Mononuclear cell (primary cell): ENCODE measurements around the gene ANXA2R. TPM values are rescaled to one million over a fixed set of nuclear protein-coding genes. Genes with fewer than 3 reads are reported as not detected.
A peak's percentile ranks its signal among the peaks of the same experiment; 100 is the strongest.

ENCODE experiments used
- H3K27me3 ChIP-seq: 2 replicates; pipeline ENCODE4 v1.6.0; 2011; ENCODE audit warnings: low read length, control low read depth; ENCODE audit not compliant: insufficient read depth
- H3K4me1 ChIP-seq: 2 replicates; pipeline ENCODE4 v1.5.1; 2011; ENCODE audit warnings: mild to moderate bottlenecking, low read length, control low read depth; ENCODE audit not compliant: insufficient read depth
- H3K4me3 ChIP-seq: 2 replicates; pipeline ENCODE4 v1.5.1; 2011; ENCODE audit warnings: mild to moderate bottlenecking, low read length, moderate library complexity
- H3K9me3 ChIP-seq: 2 replicates; pipeline ENCODE4 v1.5.1; 2011; ENCODE audit warnings: low read depth, mild to moderate bottlenecking, control low read depth, low read length
- total RNA-seq: library from RNA; depleted of rRNA; stranded (reverse); fragments of >200 nt; gene quantifications from one replicate; pipeline ENCODE4 v1.2.3, GENCODE V29; 2012

ANXA2R gene
- total RNA-seq, 1 donor, result 31.4 TPM

GRCh38 chr5:43005031-43005430 is 35.1 kb downstream of the ANXA2R start:
- Histone ChIP-seq H3K4me3 (no peak overlapping the region), H3K27me3 (peaks cover 3% of the 10 kb centered on the region), H3K9me3 (no peaks in the 10 kb centered on the region), H3K4me1 (peaks cover 32% of the 10 kb centered on the region)

GRCh38 chr5:43001748-43002147 is 38.4 kb downstream of the ANXA2R start:
- Histone ChIP-seq H3K27me3 (peaks cover 7% of the 10 kb centered on the region), H3K9me3 (no peaks in the 10 kb centered on the region), H3K4me1 (peaks cover 17% of the 10 kb centered on the region), H3K4me3 (no peak overlapping the region)

- H3K4me3 ChIP-seq, result no peak overlapping the region
- peaks cover 7% of the 10 kb centered on the region for H3K27me3 ChIP-seq
- H3K9me3 ChIP-seq, result no peaks in the 10 kb centered on the region
- peaks cover 21% of the 10 kb centered on the region for H3K4me1 ChIP-seq
These were observed 39.2 kb downstream of the ANXA2R start for GRCh38 chr5:43000914-43001313.

GRCh38 chr5:43000111-43000840 is 39.8 kb downstream of the ANXA2R start:
- H3K4me3 ChIP-seq, result peak overlapping the region; percentile 15
- no peaks in the 10 kb centered on the region for H3K9me3 ChIP-seq

GRCh38 chr5:42995360-42995751 is 44.8 kb downstream of the ANXA2R start:
- Histone ChIP-seq H3K4me3 (peak overlapping the region; percentile 74), H3K9me3 (no peaks in the 10 kb centered on the region), H3K4me1 (peaks cover 33% of the 10 kb centered on the region), H3K27me3 (peaks cover 7% of the 10 kb centered on the region)

More at GRCh38 chr5:43000111-43000840, 39.8 kb downstream of the ANXA2R start:
- Histone ChIP-seq H3K4me1 (peaks cover 26% of the 10 kb centered on the region), H3K27me3 (peaks cover 7% of the 10 kb centered on the region)

- H3K4me3 ChIP-seq, result peak overlapping the region; percentile 74
- no peaks in the 10 kb centered on the region for H3K9me3 ChIP-seq
- H3K27me3 ChIP-seq, result peaks cover 2% of the 10 kb centered on the region
- peaks cover 33% of the 10 kb centered on the region for H3K4me1 ChIP-seq
These were observed 45.4 kb downstream of the ANXA2R start for GRCh38 chr5:42994555-42995359.

GRCh38 chr5:42994246-42994554 is 45.9 kb downstream of the ANXA2R start:
- Histone ChIP-seq H3K4me3 (peak overlapping the region; percentile 74), H3K9me3 (no peaks in the 10 kb centered on the region), H3K27me3 (no peaks in the 10 kb centered on the region), H3K4me1 (peaks cover 38% of the 10 kb centered on the region)

GRCh38 chr5:42993516-42994245 is 46.4 kb downstream of the ANXA2R start:
- H3K4me1 ChIP-seq, result peaks cover 39% of the 10 kb centered on the region
- no peaks in the 10 kb centered on the region for H3K9me3 ChIP-seq
- H3K4me3 ChIP-seq, result peak overlapping the region; percentile 74
- H3K27me3 ChIP-seq, result no peaks in the 10 kb centered on the region

- Histone ChIP-seq H3K9me3 (no peaks in the 10 kb centered on the region), H3K27me3 (no peaks in the 10 kb centered on the region), H3K4me1 (peaks cover 42% of the 10 kb centered on the region), H3K4me3 (peak overlapping the region; percentile 74)
These were observed 47.8 kb downstream of the ANXA2R start for GRCh38 chr5:42992088-42992879.

- H3K27me3 ChIP-seq, result no peaks in the 10 kb centered on the region
- H3K4me1 ChIP-seq, result peaks cover 48% of the 10 kb centered on the region
- H3K9me3 ChIP-seq, result no peaks in the 10 kb centered on the region
- H3K4me3 ChIP-seq, result peak overlapping the region; percentile 74
These were observed 48.6 kb downstream of the ANXA2R start for GRCh38 chr5:42991404-42992087.

- Histone ChIP-seq H3K4me3 (peak overlapping the region; percentile 74), H3K4me1 (peaks cover 42% of the 10 kb centered on the region), H3K9me3 (no peaks in the 10 kb centered on the region), H3K27me3 (no peaks in the 10 kb centered on the region)
These were observed 49.2 kb downstream of the ANXA2R start for GRCh38 chr5:42990892-42991291.
